CMK (cell line): ENCODE measurements around the gene PATL2.
A peak's percentile ranks its signal among the peaks of the same experiment; 100 is the strongest.
"Not testable (repeated sequence)": the region's sequence is repeated elsewhere in the genome, so short reads cannot be mapped to it uniquely, and the experiment has no call there.

Source experiments
- DNase-seq: peaks from one replicate; pipeline ENCODE4 v3.0.0-alpha.2; 2010; ENCODE audit warnings: low read depth

Gene PATL2

DNA sequence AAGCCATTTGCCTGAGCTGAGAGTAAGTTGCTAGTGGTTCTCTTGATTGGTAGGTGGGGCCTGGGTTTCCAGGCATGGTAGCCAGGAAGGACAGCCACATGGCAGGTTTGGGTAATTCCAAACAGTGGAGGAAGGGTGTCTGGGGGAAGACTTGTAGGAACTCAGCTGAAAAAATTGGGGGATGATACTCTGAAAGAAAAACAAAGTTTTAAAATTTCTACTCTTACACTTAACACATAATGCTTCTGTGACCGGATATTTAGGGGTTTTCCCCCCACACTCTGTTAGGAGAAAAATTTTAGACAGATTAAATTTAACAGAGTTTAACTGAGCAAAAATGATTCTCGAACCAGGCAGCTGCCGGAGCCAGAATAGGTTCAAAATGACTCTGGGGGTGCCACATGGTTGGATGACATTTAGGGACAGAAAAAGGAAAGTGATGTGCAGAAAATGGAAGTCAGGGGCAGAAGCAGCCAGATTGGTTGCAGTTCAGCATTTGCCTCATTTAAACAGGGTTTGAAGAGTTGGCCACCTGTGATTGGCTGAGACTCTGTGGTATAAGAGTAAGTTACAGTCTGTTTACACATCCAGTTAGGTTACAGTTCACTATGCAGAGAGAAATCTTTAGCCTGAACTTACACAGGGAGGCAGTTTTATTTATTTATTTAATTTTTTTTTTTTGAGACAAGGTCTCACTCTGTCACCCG, 8.3 kb upstream of the PATL2 start:
- no peak for DNase-seq

DNA sequence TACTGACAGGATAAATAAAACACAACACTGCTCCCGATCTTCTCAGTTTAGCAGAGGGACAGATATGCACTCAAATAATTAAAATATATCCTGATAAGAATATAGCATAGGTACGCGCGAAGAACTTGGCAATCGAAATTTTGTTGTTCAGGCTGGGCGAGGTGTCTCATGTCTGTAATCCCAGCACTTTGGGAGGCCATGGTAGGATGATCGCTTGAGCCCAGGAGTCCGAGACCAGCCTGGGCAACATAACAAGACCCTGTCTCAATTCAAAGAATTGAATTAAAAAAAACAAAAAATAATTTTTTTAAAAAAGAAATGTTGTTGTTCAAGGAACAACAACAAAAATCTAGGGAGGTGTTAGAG, 7.8 kb upstream of the PATL2 start:
- no peak for DNase-seq

DNA sequence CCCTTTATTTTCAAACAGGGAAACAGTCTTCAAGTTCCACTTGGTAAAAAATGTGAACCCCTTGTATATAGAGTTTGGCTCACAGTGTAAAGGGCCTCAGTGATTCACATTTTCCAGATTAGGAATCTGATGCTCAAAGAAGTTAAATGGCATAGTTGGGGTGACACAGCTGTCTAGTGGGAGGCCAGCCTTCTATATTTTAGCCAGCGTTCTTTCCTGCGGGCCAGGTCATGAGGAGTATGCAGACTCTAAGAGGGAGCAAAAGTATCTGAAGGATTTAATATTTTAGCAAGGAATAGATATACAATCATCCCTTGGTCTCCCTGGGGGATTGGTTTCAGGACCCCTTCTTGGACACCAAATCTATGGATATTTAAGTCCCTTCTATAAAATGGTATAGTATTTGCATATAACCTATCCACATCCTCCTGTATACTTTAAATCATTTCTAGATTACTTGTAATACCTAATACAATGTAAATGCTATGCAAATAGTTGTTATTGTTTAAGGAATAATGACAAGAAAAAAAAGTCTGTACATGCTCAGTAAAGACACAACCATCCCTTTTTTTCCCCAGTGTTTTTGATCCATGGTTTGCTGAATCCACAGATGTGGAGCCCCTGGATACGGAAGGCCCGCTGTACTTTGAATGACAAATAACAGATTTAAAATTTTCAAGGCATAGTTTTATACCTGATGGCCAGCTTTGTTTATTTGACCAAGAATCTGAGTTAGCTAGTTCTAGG, 7.2 kb upstream of the PATL2 start:
- no peak for DNase-seq

GRCh38 chr15:44716983-44717602, 6.0 kb upstream of the PATL2 start:
- DNase-seq: no peak

- DNase-seq: no peak
Observed at GRCh38 chr15:44715797-44716334, 4.7 kb upstream of the PATL2 start.

DNA sequence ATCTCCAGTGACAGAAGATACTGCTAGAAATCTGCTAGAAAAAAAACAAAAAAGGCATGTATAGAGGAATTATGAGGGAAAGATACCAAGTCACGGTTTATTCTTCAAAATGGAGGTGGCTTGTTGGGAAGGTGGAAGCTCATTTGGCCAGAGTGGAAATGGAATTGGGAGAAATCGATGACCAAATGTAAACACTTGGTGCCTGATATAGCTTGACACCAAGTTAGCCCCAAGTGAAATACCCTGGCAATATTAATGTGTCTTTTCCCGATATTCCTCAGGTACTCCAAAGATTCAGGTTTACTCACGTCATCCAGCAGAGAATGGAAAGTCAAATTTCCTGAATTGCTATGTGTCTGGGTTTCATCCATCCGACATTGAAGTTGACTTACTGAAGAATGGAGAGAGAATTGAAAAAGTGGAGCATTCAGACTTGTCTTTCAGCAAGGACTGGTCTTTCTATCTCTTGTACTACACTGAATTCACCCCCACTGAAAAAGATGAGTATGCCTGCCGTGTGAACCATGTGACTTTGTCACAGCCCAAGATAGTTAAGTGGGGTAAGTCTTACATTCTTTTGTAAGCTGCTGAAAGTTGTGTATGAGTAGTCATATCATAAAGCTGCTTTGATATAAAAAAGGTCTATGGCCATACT, 4.1 kb upstream of the PATL2 start:
- DNase-seq: no peak

DNA sequence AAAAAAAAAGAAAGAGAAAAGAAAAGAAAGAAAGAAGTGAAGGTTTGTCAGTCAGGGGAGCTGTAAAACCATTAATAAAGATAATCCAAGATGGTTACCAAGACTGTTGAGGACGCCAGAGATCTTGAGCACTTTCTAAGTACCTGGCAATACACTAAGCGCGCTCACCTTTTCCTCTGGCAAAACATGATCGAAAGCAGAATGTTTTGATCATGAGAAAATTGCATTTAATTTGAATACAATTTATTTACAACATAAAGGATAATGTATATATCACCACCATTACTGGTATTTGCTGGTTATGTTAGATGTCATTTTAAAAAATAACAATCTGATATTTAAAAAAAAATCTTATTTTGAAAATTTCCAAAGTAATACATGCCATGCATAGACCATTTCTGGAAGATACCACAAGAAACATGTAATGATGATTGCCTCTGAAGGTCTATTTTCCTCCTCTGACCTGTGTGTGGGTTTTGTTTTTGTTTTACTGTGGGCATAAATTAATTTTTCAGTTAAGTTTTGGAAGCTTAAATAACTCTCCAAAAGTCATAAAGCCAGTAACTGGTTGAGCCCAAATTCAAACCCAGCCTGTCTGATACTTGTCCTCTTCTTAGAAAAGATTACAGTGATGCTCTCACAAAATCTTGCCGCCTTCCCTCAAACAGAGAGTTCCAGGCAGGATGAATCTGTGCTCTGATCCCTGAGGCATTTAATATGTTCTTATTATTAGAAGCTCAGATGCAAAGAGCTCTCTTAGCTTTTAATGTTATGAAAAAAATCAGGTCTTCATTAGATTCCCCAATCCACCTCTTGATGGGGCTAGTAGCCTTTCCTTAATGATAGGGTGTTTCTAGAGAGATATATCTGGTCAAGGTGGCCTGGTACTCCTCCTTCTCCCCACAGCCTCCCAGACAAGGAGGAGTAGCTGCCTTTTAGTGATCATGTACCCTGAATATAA, 2.2 kb upstream of the PATL2 start:
- DNase-seq: no peak

DNA sequence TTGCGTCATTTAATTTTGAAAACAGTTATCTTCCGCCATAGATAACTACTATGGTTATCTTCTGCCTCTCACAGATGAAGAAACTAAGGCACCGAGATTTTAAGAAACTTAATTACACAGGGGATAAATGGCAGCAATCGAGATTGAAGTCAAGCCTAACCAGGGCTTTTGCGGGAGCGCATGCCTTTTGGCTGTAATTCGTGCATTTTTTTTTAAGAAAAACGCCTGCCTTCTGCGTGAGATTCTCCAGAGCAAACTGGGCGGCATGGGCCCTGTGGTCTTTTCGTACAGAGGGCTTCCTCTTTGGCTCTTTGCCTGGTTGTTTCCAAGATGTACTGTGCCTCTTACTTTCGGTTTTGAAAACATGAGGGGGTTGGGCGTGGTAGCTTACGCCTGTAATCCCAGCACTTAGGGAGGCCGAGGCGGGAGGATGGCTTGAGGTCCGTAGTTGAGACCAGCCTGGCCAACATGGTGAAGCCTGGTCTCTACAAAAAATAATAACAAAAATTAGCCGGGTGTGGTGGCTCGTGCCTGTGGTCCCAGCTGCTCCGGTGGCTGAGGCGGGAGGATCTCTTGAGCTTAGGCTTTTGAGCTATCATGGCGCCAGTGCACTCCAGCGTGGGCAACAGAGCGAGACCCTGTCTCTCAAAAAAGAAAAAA, 1.4 kb upstream of the PATL2 start:
- DNase-seq: no peak

- DNase-seq: peak; percentile 52
Observed at GRCh38 chr15:44711743-44712345, 721 bp upstream of the PATL2 start.

DNA sequence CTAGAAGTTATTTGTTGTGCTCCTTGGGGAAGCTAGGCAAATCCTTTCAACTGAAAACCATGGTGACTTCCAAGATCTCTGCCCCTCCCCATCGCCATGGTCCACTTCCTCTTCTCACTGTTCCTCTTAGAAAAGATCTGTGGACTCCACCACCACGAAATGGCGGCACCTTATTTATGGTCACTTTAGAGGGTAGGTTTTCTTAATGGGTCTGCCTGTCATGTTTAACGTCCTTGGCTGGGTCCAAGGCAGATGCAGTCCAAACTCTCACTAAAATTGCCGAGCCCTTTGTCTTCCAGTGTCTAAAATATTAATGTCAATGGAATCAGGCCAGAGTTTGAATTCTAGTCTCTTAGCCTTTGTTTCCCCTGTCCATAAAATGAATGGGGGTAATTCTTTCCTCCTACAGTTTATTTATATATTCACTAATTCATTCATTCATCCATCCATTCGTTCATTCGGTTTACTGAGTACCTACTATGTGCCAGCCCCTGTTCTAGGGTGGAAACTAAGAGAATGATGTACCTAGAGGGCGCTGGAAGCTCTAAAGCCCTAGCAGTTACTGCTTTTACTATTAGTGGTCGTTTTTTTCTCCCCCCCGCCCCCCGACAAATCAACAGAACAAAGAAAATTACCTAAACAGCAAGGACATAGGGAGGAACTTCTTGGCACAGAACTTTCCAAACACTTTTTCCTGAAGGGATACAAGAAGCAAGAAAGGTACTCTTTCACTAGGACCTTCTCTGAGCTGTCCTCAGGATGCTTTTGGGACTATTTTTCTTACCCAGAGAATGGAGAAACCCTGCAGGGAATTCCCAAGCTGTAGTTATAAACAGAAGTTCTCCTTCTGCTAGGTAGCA, 657 bp downstream of the PATL2 start:
- DNase-seq: no peak

GRCh38 chr15:44706946-44707636, 4.0 kb downstream of the PATL2 start:
- DNase-seq: no peak

DNA sequence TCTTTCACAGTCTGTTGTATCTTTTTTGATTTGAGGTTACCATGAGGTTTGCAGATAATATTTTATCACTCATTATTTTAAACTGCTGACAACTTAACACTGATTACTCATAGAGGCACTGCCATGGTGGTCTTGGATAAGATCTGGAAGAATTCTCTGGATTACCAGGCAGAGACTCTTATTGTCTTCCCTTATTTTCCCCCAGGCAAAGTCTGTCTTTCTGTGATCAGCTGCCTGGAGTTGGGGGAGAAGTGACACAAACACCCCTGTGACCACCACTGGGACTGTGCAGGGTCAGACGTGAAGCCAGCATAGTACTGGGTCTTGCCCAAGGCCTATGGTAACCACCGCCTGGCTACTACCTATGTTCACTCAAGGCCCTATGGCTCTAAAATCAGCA, 4.7 kb downstream of the PATL2 start:
- no peak for DNase-seq

DNA sequence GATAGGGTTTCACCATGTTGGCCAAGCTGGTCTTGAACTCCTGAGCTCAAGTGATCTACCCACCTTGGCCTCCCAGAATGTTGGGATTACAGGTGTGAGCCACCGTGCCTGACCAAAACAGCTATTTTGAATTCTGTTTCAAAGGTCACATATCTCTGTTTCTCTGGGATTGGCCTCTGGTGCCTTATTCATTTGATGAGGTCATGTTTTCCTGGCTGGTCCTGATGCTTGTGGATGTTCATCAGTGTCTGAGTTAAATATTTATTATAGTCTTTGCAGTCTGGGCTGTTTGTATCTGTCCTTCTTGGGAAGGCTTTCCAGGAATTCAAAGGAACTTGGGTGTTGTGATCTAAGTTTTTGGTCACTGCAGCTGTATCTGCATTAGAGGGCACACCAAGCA, 5.1 kb downstream of the PATL2 start:
- no peak for DNase-seq

DNA sequence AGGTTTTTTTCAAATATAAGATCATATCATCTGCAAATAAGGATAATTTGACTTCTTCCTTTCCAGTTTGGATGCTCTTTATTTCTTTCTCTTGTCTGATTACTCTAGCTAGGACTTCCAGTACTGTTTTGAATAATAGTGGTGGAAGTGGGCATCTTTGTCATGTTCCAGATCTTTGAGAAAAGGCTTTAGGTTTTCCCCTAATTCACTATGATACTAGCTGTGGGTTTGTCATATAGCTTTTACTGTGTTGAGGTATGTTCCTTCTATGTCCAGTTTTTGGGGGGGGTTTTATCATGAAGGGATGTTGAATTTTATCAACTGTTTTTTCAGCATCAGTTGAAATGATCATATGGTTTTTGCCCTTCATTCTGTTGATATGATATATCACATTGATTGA, 10.4 kb downstream of the PATL2 start:
- not testable (repeated sequence) for DNase-seq

DNA sequence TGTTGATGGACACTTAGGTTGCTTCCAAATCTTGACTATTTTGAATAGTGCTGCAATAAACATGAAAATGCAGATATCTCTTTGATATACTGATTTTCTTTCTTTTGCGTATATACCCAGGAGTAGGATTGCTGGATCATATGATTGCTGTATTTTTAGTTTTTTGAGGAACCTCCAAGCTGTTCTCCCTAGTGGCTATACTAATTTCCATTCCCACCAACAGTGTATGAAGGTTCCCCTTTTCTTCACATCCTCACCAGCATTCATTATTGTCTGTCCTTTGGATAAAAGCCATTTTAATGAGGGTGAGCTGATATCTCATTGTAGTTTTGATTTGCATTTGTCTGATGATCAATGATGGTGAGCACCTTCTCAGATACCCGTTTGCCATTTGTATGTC, 12.5 kb downstream of the PATL2 start:
- no peak for DNase-seq

DNA sequence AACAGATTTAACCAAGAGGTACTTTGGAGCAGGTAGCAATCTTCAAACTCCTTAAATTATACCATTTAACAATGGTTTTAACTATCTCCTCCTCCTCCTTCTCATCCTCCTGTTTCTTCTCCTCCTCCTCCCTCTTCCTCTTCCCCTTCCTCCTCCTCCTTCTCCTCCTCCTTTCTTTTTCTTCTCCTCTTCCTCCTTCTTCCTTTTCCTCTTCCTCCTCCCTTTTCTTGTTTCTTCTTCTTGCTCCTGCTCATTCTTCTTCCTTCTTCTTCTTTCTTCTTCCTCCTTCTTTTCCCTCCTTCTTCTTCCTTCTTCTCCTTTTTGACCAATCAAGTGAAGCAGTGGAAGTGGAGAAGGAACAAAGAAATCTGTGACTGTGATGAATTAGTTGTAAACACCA, 14.1 kb downstream of the PATL2 start:
- no peak for DNase-seq

- DNase-seq: no peak
Observed at GRCh38 chr15:44695294-44695693, 15.8 kb downstream of the PATL2 start.

GRCh38 chr15:44694416-44694815, 16.7 kb downstream of the PATL2 start:
- DNase-seq: no peak

DNA sequence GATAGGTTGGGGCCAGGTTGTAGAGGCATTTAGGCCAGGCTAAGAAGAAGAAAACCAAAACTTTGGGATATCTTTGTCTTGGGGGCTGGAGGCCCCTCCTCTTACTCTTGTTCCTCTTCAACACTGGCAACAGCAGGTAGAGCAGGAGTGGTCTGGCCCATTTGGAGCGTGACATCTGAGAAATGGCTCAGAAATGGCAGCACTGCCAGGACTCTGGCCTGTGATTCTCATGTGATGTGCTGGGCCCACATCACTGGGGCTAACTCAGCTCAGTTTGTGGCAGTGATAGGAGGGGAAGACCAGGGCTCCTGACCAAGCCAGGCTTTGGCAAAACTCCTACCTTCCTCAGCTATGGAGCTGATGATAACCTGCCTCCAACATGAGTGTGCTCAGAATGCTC, 18.5 kb downstream of the PATL2 start:
- no peak for DNase-seq
